Breast epithelium (tissue), 3 donors: ENCODE results near the gene RUFY2.

Experiments
- CTCF ChIP-seq, 3 donors: fragments of 450-650 bp; IDR thresholded peaks; one replicate each; pipeline ENCODE4 v1.5.1; 2016 to 2017; ENCODE audit warnings: antibody characterized with exemption in 3 of 3, mild to moderate bottlenecking in 3 of 3, moderate library complexity in 3 of 3
- POLR2A ChIP-seq: fragments of 450-650 bp; IDR thresholded peaks from one replicate; pipeline ENCODE4 v1.6.1; 2016; ENCODE audit warnings: antibody characterized with exemption, mild to moderate bottlenecking, moderate library complexity
- POLR2AphosphoS5 ChIP-seq, 3 donors: sonication (generic); formaldehyde crosslinking; IDR thresholded peaks; one replicate each; pipeline ENCODE4 v1.6.1; 2017; ENCODE audit warnings: antibody characterized with exemption in 3 of 3

- TF ChIP-seq POLR2A (no peak), CTCF (IDR thresholded peaks at IDR 0.05) (no peak), POLR2AphosphoS5 (IDR thresholded peaks at IDR 0.05) (no peak)
Measured at GRCh38 chr10:68364101-68364886, 42.8 kb downstream of the RUFY2 start.
